Measurements from ENCODE around the gene PRKCE.

PRKCE gene

GRCh38 chr2:46125798-46126197 is 474.3 kb downstream of the PRKCE start:
- DNase-seq (ENCODE audit: low spot score): no peak
- no peak for TF ChIP-seq CTCF (IDR thresholded peaks at IDR 0.05; ENCODE audit: extremely low read depth, missing control alignments)

- no peak for DNase-seq (ENCODE audit: low spot score)
- no peak for TF ChIP-seq CTCF (IDR thresholded peaks at IDR 0.05; ENCODE audit: extremely low read depth, missing control alignments)
Observed at GRCh38 chr2:46126571-46126970, 475.1 kb downstream of the PRKCE start.

- no peak for TF ChIP-seq CTCF (IDR thresholded peaks at IDR 0.05; ENCODE audit: extremely low read depth, missing control alignments)
- no peak for DNase-seq (ENCODE audit: low spot score)
Observed at GRCh38 chr2:46127176-46127575, 475.7 kb downstream of the PRKCE start.

GRCh38 chr2:46130511-46130910 is 479.0 kb downstream of the PRKCE start:
- TF ChIP-seq CTCF (IDR thresholded peaks at IDR 0.05; ENCODE audit: extremely low read depth, missing control alignments): no peak
- DNase-seq (ENCODE audit: low spot score): no peak

GRCh38 chr2:46132996-46133395 is 481.5 kb downstream of the PRKCE start:
- no peak for DNase-seq (ENCODE audit: low spot score)
- no peak for TF ChIP-seq CTCF (IDR thresholded peaks at IDR 0.05; ENCODE audit: extremely low read depth, missing control alignments)

- no peak for DNase-seq (ENCODE audit: low spot score)
- no peak for TF ChIP-seq CTCF (IDR thresholded peaks at IDR 0.05; ENCODE audit: extremely low read depth, missing control alignments)
Observed at GRCh38 chr2:46134531-46135227, 483.2 kb downstream of the PRKCE start.

GRCh38 chr2:46135228-46135855 is 483.9 kb downstream of the PRKCE start:
- no peak for TF ChIP-seq CTCF (IDR thresholded peaks at IDR 0.05; ENCODE audit: extremely low read depth, missing control alignments)
- DNase-seq (ENCODE audit: low spot score): no peak

Data from GM20000 (cell line).